RWPE2 (cell line): ENCODE results near the gene STX8.
"Not testable (repeated sequence)": the region's sequence is repeated elsewhere in the genome, so short reads cannot be mapped to it uniquely, and the experiment has no call there.

ENCODE experiments used
- ATAC-seq: fragments of 200-7000 bp; cut with Tn5 transposase; 3 replicates; pipeline ENCODE4 v1.9.1; 2021; ENCODE audit warnings: low read depth
- DNase-seq: peaks from one replicate; pipeline ENCODE4 v3.0.0-alpha.2; 2020; ENCODE audit warnings: low spot score
- H3K27ac ChIP-seq: fragments of 450-650 bp; 2 replicates; pipeline ENCODE4 v1.5.1; 2017; ENCODE audit warnings: mild to moderate bottlenecking; ENCODE audit not compliant: poor library complexity, severe bottlenecking
- H3K27me3 ChIP-seq: fragments of 250-450 bp; sonication (Bioruptor Pico); 2 replicates; pipeline ENCODE4 v1.5.1; 2021; ENCODE audit warnings: mild to moderate bottlenecking, moderate library complexity; ENCODE audit not compliant: insufficient read depth, poor library complexity, severe bottlenecking
- H3K36me3 ChIP-seq: fragments of 250-450 bp; sonication (Bioruptor Pico); 2 replicates; pipeline ENCODE4 v1.5.1; 2020; ENCODE audit warnings: low read depth, mild to moderate bottlenecking, moderate library complexity
- H3K4me1 ChIP-seq: fragments of 250-450 bp; sonication (Bioruptor Pico); 2 replicates; pipeline ENCODE4 v1.5.1; 2021; ENCODE audit warnings: mild to moderate bottlenecking, moderate library complexity; ENCODE audit not compliant: insufficient read depth, poor library complexity, severe bottlenecking
- H3K4me3 ChIP-seq: fragments of 250-450 bp; sonication (Bioruptor Pico); 2 replicates; pipeline ENCODE4 v1.5.1; 2021; ENCODE audit warnings: mild to moderate bottlenecking, moderate library complexity; ENCODE audit not compliant: severe bottlenecking
- H3K9me3 ChIP-seq: fragments of 250-450 bp; sonication (Bioruptor Pico); 2 replicates; pipeline ENCODE4 v1.5.1; 2021; ENCODE audit warnings: mild to moderate bottlenecking, moderate library complexity; ENCODE audit not compliant: severe bottlenecking
- CTCF ChIP-seq: fragments of 450-650 bp; IDR thresholded peaks from one replicate; pipeline ENCODE4 v1.5.1; 2017; ENCODE audit warnings: mild to moderate bottlenecking, moderate library complexity; ENCODE audit not compliant: poor library complexity, severe bottlenecking

Gene STX8

GRCh38 chr17:9355846-9356245, 219.8 kb downstream of the STX8 start:
- DNase-seq, result no peak
- H3K4me3 ChIP-seq, result no peak overlapping the region
- no peaks in the 10 kb centered on the region for H3K9me3 ChIP-seq
- H3K36me3 ChIP-seq, result no peaks in the 10 kb centered on the region
- TF ChIP-seq CTCF, result no peak
- H3K4me1 ChIP-seq, result no peaks in the 10 kb centered on the region
- no peak overlapping the region for H3K27ac ChIP-seq
- no peaks in the 10 kb centered on the region for H3K27me3 ChIP-seq
- ATAC-seq, result no peak

GRCh38 chr17:9355231-9355630, 220.4 kb downstream of the STX8 start:
- H3K36me3 ChIP-seq, DNase-seq, H3K4me3 ChIP-seq, H3K27ac ChIP-seq, H3K27me3 ChIP-seq, H3K9me3 ChIP-seq, ATAC-seq, H3K4me1 ChIP-seq: not testable (repeated sequence)

- peak overlapping the region; percentile 48 for H3K27ac ChIP-seq
- H3K27me3 ChIP-seq, result no peaks in the 10 kb centered on the region
- no peak for TF ChIP-seq CTCF
Measured at GRCh38 chr17:9350080-9350479, 225.5 kb downstream of the STX8 start.

GRCh38 chr17:9346296-9346926, 229.2 kb downstream of the STX8 start:
- no peak overlapping the region for H3K4me3 ChIP-seq
- H3K4me1 ChIP-seq, result peaks cover 9% of the 10 kb centered on the region
- H3K36me3 ChIP-seq, result no peaks in the 10 kb centered on the region
- no peak for ATAC-seq
- no peak for TF ChIP-seq CTCF
- no peaks in the 10 kb centered on the region for H3K9me3 ChIP-seq
- no peak overlapping the region for H3K27ac ChIP-seq
- no peaks in the 10 kb centered on the region for H3K27me3 ChIP-seq
- no peak for DNase-seq

More at GRCh38 chr17:9350080-9350479, 225.5 kb downstream of the STX8 start:
- DNase-seq (no peak), ATAC-seq (peak; percentile 100)
- Histone ChIP-seq H3K4me3 (no peak overlapping the region), H3K36me3 (no peaks in the 10 kb centered on the region), H3K4me1 (peaks cover 9% of the 10 kb centered on the region), H3K9me3 (no peaks in the 10 kb centered on the region)

GRCh38 chr17:9343516-9343915, 232.1 kb downstream of the STX8 start:
- DNase-seq (no peak), ATAC-seq (no peak)
- Histone ChIP-seq H3K4me1 (no peaks in the 10 kb centered on the region), H3K4me3 (no peak overlapping the region), H3K27ac (no peak overlapping the region), H3K36me3 (no peaks in the 10 kb centered on the region), H3K9me3 (no peaks in the 10 kb centered on the region), H3K27me3 (no peaks in the 10 kb centered on the region)
- no peak for TF ChIP-seq CTCF
